Measurements from ENCODE around the gene RCOR2.

- TF ChIP-seq CTCF (conservative IDR thresholded peaks at IDR 0.05 in 1 of 2, IDR thresholded peaks at IDR 0.05 in 1 of 2; ENCODE audit: low read depth in 1 of 2, low read length in 2 of 2): no peak
- TF ChIP-seq EZH2 (IDR thresholded peaks at IDR 0.05; ENCODE audit: low read length, missing control alignments): no peak
Measured at GRCh38 chr11:63942803-63943202, 25.8 kb upstream of the RCOR2 start.
